ENCODE results near the gene SHOX. TPM values are rescaled to one million over a fixed set of nuclear protein-coding genes. Genes with fewer than 3 reads are reported as not detected.
A peak's percentile ranks its signal among the peaks of the same experiment; 100 is the strongest.

Gene SHOX
- polyA plus RNA-seq, 3 donors: not detected

GRCh38 chrX:626745-627509 lies 3.7 kb upstream of the SHOX start:
- no peak overlapping the region for H3K4me2 ChIP-seq (replicated peaks; ENCODE audit: extremely low read depth, low read length, poor library complexity, severe bottlenecking)

GRCh38 chrX:627510-627981 lies 3.0 kb upstream of the SHOX start:
- no peak overlapping the region for H3K4me3 ChIP-seq (replicated peaks in 1 of 3; ENCODE audit: low read depth in 2 of 3, low read length in 3 of 3)
- Mint-ChIP-seq H3K27me3 (ENCODE audit: low read depth in 3 of 3) (peaks cover 88 to 95% (median 89%) of the 10 kb centered on the region in 3 donors), H3K36me3 (no peaks in the 10 kb centered on the region), H3K9me3 (peaks cover 0 to 16% (median 8%) of the 10 kb centered on the region in 7 donors), H3K4me3 (peak overlapping the region in 1 of 2 donors; percentile 61), H3K4me1 (no peaks in the 10 kb centered on the region), H3K27ac (no peak overlapping the region)
- peaks cover 0 to 6% of the 10 kb centered on the region in 2 donors for H3K9me3 ChIP-seq (replicated peaks in 1 of 2; ENCODE audit: control insufficient read depth in 1 of 2, insufficient read depth in 1 of 2, low read length in 2 of 2)
- H2AFZ ChIP-seq (ENCODE audit: insufficient read depth, low read depth, low read length, poor library complexity, severe bottlenecking): no peak overlapping the region
- peaks cover 12 to 72% of the 10 kb centered on the region in 2 donors for H3K27me3 ChIP-seq (ENCODE audit: control insufficient read depth in 2 of 2, insufficient read depth in 2 of 2, low read length in 2 of 2)
- H3K27ac ChIP-seq (ENCODE audit: low read depth in 1 of 2, low read length in 2 of 2): no peak overlapping the region
- no peak overlapping the region for H3K4me2 ChIP-seq (replicated peaks; ENCODE audit: extremely low read depth, low read length, poor library complexity, severe bottlenecking)
- no peak for TF ChIP-seq CTCF (IDR thresholded peaks at IDR 0.05)
- no peaks in the 10 kb centered on the region for H3K79me2 ChIP-seq (ENCODE audit: insufficient read depth, low read length)
- no peaks in the 10 kb centered on the region for H3K4me1 ChIP-seq (ENCODE audit: control insufficient read depth in 1 of 2, insufficient read depth in 2 of 2, low read length in 2 of 2)
- no peak overlapping the region for H3K9ac ChIP-seq (ENCODE audit: insufficient read depth, low read length, poor library complexity, severe bottlenecking)
- H3K36me3 ChIP-seq (replicated peaks in 1 of 2; ENCODE audit: control insufficient read depth in 1 of 2, insufficient read depth in 2 of 2, low read length in 2 of 2): no peaks in the 10 kb centered on the region
- 10% methylated on average over 15 of the region's 15 CpGs for WGBS (ENCODE audit: insufficient coverage)
- no peaks in the 10 kb centered on the region for H4K20me1 ChIP-seq (ENCODE audit: insufficient read depth, low read length)
- intact Hi-C loops (cut with micrococcal nuclease): no loop called here
- DNase-seq: no peak

More at GRCh38 chrX:626745-627509, 3.7 kb upstream of the SHOX start:
- intact Hi-C loops (cut with micrococcal nuclease): no loop called here
- Histone ChIP-seq H4K20me1 (ENCODE audit: insufficient read depth, low read length) (no peaks in the 10 kb centered on the region), H3K36me3 (replicated peaks in 1 of 2; ENCODE audit: control insufficient read depth in 1 of 2, insufficient read depth in 2 of 2, low read length in 2 of 2) (no peaks in the 10 kb centered on the region), H3K9me3 (replicated peaks in 1 of 2; ENCODE audit: control insufficient read depth in 1 of 2, insufficient read depth in 1 of 2, low read length in 2 of 2) (no peaks in the 10 kb centered on the region), H2AFZ (ENCODE audit: insufficient read depth, low read depth, low read length, poor library complexity, severe bottlenecking) (no peak overlapping the region), H3K4me3 (replicated peaks in 1 of 3; ENCODE audit: low read depth in 2 of 3, low read length in 3 of 3) (no peak overlapping the region), H3K4me1 (ENCODE audit: control insufficient read depth in 1 of 2, insufficient read depth in 2 of 2, low read length in 2 of 2) (no peaks in the 10 kb centered on the region), H3K9ac (ENCODE audit: insufficient read depth, low read length, poor library complexity, severe bottlenecking) (no peak overlapping the region), H3K27me3 (ENCODE audit: control insufficient read depth in 2 of 2, insufficient read depth in 2 of 2, low read length in 2 of 2) (peaks cover 7 to 70% of the 10 kb centered on the region in 2 donors), H3K79me2 (ENCODE audit: insufficient read depth, low read length) (no peaks in the 10 kb centered on the region), H3K27ac (ENCODE audit: low read depth in 1 of 2, low read length in 2 of 2) (no peak overlapping the region)
- WGBS (ENCODE audit: insufficient coverage): 2% methylated on average over 12 of the region's 13 CpGs
- Mint-ChIP-seq H3K36me3 (no peaks in the 10 kb centered on the region), H3K27me3 (ENCODE audit: low read depth in 3 of 3) (peaks cover 88 to 95% (median 89%) of the 10 kb centered on the region in 3 donors), H3K4me1 (no peaks in the 10 kb centered on the region), H3K27ac (no peak overlapping the region), H3K4me3 (peak overlapping the region in 1 of 2 donors; percentile 66), H3K9me3 (peaks cover 0 to 18% (median 8%) of the 10 kb centered on the region in 7 donors)
- no peak for TF ChIP-seq CTCF (IDR thresholded peaks at IDR 0.05)
- no peak for DNase-seq

Measured in CD14-positive monocyte (primary cell).